GM18870 (cell line): ENCODE data around the gene CLCF1.
"Not testable (repeated sequence)": the region's sequence is repeated elsewhere in the genome, so short reads cannot be mapped to it uniquely, and the experiment has no call there.

ENCODE experiments used
- ATAC-seq: cut with Tn5 transposase; IDR thresholded peaks from one replicate; pipeline ENCODE4 v1.9.1; 2021; ENCODE audit warnings: moderate library complexity; ENCODE audit not compliant: unreplicated experiment

Gene CLCF1

GRCh38 chr11:67409261-67409666 lies 35.9 kb upstream of the CLCF1 start:
- ATAC-seq: no peak

GRCh38 chr11:67408437-67409200 lies 35.2 kb upstream of the CLCF1 start:
- ATAC-seq: no peak

GRCh38 chr11:67407688-67408163 lies 34.3 kb upstream of the CLCF1 start:
- no peak for ATAC-seq

- ATAC-seq: no peak
These were observed 33.7 kb upstream of the CLCF1 start for GRCh38 chr11:67406969-67407687.

- ATAC-seq: no peak
These were observed 33.1 kb upstream of the CLCF1 start for GRCh38 chr11:67406420-67406968.

- no peak for ATAC-seq
These were observed 32.4 kb upstream of the CLCF1 start for GRCh38 chr11:67405688-67406339.

GRCh38 chr11:67405196-67405567 lies 31.8 kb upstream of the CLCF1 start:
- ATAC-seq: no peak

GRCh38 chr11:67404515-67405195 lies 31.3 kb upstream of the CLCF1 start:
- no peak for ATAC-seq

- ATAC-seq: not testable (repeated sequence)
These were observed 29.7 kb upstream of the CLCF1 start for GRCh38 chr11:67403085-67403484.

GRCh38 chr11:67402192-67402839 lies 28.9 kb upstream of the CLCF1 start:
- not testable (repeated sequence) for ATAC-seq

- no peak for ATAC-seq
These were observed 28.2 kb upstream of the CLCF1 start, which contains the start of gene PPP1CA for GRCh38 chr11:67401495-67402191. TSS of gene PPP1CA (minus strand) at chr11:67401858. CDS start at chr11:67401782, 76 bp downstream.

- no peak for ATAC-seq
These were observed 27.6 kb upstream of the CLCF1 start for GRCh38 chr11:67400942-67401494.

- ATAC-seq: no peak
These were observed 27.0 kb upstream of the CLCF1 start for GRCh38 chr11:67400251-67400941.

GRCh38 chr11:67398661-67399563 lies 25.5 kb upstream of the CLCF1 start:
- no peak for ATAC-seq

- no peak for ATAC-seq
These were observed 24.7 kb upstream of the CLCF1 start for GRCh38 chr11:67397986-67398660.

GRCh38 chr11:67397536-67397935 lies 24.1 kb upstream of the CLCF1 start:
- no peak for ATAC-seq
